Left colon (tissue), 2 donors: Measurements from ENCODE around the gene GPANK1. TPM values are rescaled to one million over a fixed set of nuclear protein-coding genes. Genes with fewer than 3 reads are reported as not detected.
A peak's percentile ranks its signal among the peaks of the same experiment; 100 is the strongest.
"Not testable (repeated sequence)": the region's sequence is repeated elsewhere in the genome, so short reads cannot be mapped to it uniquely, and the experiment has no call there.

ENCODE experiments used
- ATAC-seq: fragments of 200-7000 bp; cut with Tn5 transposase; one replicate; pipeline ENCODE4 v1.9.1; 2020; ENCODE audit warnings: mild to moderate bottlenecking, moderate library complexity
- DNase-seq, 2 donors: peaks; one replicate each; pipeline ENCODE4 v3.0.0-alpha.2; 2020
- intact Hi-C, 2 donors: fragments of 100-400 bp; cut with DNase I in 1 of 2; cut with micrococcal nuclease in 1 of 2; formaldehyde crosslinking; loops; one replicate each; pipeline versions ENCODE4 v1.11.2 to v1.14.0; 2022; cut with DNase I, micrococcal nuclease
- long read RNA-seq: library from polyadenylated mRNA; unstranded; transcript quantifications from one replicate; pipeline ENCODE4 v2.0.0, GENCODE V29; 2021
- total RNA-seq, 2 donors: library from RNA; stranded (reverse); fragmentation: NEBNext Ultra II Directional; extraction: Animal tissue kit (Norgen Biotek cat#: 25700); gene quantifications; one replicate each; pipeline ENCODE4 v1.2.1, GENCODE V29; 2021
- donor health status: DM: no; HTN: no; CAD: no.
- donor health status: DM: yes; HTN: yes; CAD: no.

The GPANK1 gene
- total RNA-seq = 10 to 100 TPM; 11.1 to 15.2 TPM
- long read RNA-seq, partial matches to known transcripts = 6 of 10 reads
- long read RNA-seq, other reads (novel, unspliced or antisense) = 1 of 10 reads

- DNase-seq (peak; percentile 93), ATAC-seq (peak; percentile 65)
- intact Hi-C loops = no loop called here
Observed at GRCh38 chr6:31664790-31665500, at the start of gene GPANK1. GPANK1 (minus strand) TSS chr6:31664997; CDS start chr6:31664478, 519 bp downstream.

DNA sequence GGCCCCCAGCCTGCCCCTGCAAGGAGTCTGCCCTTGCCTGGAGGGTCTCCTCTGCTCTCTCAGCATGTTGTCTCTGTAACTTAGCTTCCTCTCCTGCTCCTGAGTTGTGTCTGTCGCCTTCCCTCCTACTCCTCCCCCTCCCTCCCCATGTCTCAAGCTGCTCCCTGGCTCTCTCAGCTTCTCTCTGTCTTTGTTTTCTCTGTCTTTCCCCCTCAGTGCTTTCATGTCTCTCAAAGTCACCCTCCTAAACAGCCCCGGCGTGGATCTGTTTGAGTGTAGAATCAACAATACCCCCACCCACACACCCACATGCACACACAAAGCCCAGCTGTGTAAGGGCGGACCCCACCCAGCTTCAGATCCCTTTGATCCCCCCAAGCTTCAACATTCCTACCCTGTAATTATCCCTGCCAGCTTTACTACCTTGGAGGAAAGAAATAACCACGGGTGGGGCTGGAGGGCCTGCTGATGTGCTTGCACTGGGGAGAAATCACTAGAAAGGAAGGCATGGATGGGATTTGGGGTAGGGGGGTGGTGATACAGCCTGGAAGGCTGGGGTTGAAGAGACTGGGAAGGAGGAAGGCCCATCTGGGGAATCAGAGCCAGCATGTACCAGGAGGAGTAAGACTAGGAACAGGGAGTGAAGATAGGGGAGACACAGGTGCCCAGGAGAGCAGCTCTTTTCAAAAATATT, 49.3 kb upstream of the GPANK1 start:
- peak; percentile 49 for ATAC-seq
- intact Hi-C loops = no loop called here
- peak in 1 of 2 donors; percentile 39 for DNase-seq

- no peak for DNase-seq
- intact Hi-C loops = no loop called here
Observed at GRCh38 chr6:31713465-31713864, 48.7 kb upstream of the GPANK1 start.

GRCh38 chr6:31712296-31712695, 47.5 kb upstream of the GPANK1 start:
- DNase-seq = peak in 1 of 2 donors; percentile 35
- ATAC-seq = peak; percentile 59
- intact Hi-C loops = no loop called here

More at GRCh38 chr6:31713465-31713864, 48.7 kb upstream of the GPANK1 start:
- no peak for ATAC-seq

DNA sequence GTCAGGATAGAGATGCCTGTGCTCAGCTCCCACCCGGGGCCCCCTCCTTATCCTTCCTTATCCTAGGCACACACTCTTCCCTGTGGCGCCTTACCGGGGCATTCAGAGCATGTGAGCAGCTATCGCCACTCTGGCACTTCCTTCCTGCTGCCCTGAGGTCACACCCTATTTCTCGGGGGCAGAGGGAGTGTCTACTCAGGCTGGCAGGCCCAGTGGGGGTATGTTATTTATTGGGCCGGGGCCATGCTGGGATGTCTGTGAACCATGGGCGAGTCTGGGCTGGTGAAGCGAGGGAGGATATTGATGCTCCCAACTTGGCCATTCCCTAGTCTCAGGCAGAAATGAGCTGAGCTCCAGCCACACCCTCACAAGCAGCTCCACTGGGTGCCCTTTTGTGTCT, 46.4 kb upstream of the GPANK1 start:
- ATAC-seq (peak; percentile 81), DNase-seq (peak; percentile 53 to 66)
- intact Hi-C loops = no loop called here

GRCh38 chr6:31710523-31711219, 45.9 kb upstream of the GPANK1 start:
- DNase-seq (peak in 1 of 2 donors; percentile 32), ATAC-seq (peak; percentile 4)
- intact Hi-C loops = no loop called here

DNA sequence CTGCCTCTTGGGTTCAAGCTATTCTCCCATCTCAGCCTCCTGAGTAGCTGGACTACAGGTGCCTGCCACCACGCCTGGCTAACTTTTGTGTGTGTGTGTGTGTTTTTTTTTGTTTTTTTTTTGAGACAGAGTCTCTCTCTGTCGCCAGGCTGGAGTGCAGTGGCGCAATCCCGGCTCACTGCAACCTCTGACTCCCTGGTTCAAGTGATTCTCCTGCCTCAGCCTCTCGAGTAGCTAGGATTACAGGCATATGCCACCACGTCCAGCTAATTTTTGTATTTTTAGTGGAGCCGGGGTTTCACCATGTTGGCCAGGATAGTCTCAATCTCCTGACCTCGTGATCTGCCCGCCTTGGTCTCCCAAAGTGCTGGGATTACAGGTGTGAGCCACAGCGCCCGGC, 44.4 kb upstream of the GPANK1 start:
- DNase-seq, intact Hi-C loops, ATAC-seq: not testable (repeated sequence)

GRCh38 chr6:31708224-31708623, 43.4 kb upstream of the GPANK1 start:
- ATAC-seq = no peak
- intact Hi-C loops = no loop called here
- DNase-seq = no peak

- no peak for DNase-seq
- no peak for ATAC-seq
- intact Hi-C loops = no loop called here
Observed at GRCh38 chr6:31707701-31708100, 42.9 kb upstream of the GPANK1 start.

DNA sequence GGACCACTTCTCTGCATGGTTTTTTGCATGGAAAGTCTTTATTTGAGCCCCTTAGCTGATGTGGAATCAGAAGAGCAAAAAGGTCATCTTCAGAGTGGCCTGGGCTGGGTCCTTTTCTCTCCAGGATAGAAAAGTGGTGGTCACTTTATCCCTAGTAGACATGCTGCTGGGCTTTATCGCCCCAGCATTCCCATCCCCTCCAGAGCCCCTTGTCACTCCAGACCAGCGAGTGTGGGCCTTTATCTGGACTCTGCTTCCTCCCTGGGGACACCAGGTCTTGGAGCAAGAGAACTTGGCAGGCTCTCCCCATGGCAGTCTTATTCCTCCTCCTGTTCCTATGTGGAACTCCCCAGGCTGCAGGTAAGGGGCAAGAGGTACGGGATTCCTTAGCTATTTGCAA, 41.8 kb upstream of the GPANK1 start, which contains the start of gene LY6G6F:
LY6G6F (plus strand) TSS at position 268 of the 400 bp plus-strand sequence; CDS start at position 309, 41 bp downstream.
- ATAC-seq = no peak
- intact Hi-C loops = no loop called here
- DNase-seq = no peak

GRCh38 chr6:31705931-31706330, 41.1 kb upstream of the GPANK1 start:
- ATAC-seq (no peak), DNase-seq (no peak)
- intact Hi-C loops = no loop called here

DNA sequence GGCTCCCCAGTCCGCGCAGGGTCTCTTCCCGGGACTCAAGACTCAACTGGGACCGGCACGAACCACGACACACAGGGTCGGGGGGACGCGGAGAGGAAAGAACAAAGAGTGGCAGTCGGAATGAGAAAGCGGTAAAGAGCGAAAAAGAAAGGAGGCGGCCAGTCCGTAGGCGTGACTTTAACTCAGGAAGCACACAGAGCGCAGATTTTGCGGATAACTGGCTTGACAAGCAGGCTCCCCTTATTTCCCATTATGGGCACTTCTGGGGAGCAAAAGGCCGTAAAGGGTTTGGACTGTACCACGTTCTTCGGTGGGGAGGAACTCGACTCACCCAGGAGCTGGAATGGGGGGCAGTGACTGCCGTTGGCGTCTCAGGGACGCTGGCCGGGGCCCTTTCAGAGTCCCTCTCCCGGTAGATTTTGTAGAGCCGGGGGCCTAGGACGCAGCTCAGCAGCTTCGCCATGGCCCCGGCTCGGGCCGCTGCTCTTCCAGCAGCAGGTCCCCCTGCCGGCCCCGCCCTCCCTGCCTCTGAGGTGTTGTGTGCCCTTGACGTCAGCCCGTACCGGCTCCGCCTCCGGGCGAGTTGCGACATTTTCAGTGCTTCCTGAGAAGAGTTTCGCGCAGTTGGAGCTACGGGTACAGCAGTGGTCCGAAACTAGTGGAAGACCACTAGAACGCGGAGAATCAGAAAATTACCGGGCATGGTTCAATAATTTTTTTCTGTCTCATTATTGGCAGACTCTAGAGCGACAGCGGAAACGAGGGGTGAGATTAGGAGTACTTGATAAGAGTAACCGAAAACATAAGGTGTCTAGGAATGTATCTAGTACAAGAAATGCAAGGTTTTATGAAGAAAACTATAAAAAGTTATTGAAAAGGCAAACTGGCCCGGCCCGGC, 38.3 kb upstream of the GPANK1 start, which contains the start of gene ABHD16A:
ABHD16A (minus strand) TSS at position 506 of the 898 bp plus-strand sequence; CDS start at position 463, 43 bp downstream.
- DNase-seq (peak; percentile 99), ATAC-seq (peak; percentile 98)
- intact Hi-C loops = no loop called here

GRCh38 chr6:31702405-31702818, 37.6 kb upstream of the GPANK1 start:
- intact Hi-C loops = no loop called here
- DNase-seq (no peak), ATAC-seq (peak; percentile 15)

GRCh38 chr6:31701666-31702404, 37.0 kb upstream of the GPANK1 start:
- intact Hi-C loops = no loop called here
- ATAC-seq (peak; percentile 5), DNase-seq (peak in 1 of 2 donors; percentile 33)

DNA sequence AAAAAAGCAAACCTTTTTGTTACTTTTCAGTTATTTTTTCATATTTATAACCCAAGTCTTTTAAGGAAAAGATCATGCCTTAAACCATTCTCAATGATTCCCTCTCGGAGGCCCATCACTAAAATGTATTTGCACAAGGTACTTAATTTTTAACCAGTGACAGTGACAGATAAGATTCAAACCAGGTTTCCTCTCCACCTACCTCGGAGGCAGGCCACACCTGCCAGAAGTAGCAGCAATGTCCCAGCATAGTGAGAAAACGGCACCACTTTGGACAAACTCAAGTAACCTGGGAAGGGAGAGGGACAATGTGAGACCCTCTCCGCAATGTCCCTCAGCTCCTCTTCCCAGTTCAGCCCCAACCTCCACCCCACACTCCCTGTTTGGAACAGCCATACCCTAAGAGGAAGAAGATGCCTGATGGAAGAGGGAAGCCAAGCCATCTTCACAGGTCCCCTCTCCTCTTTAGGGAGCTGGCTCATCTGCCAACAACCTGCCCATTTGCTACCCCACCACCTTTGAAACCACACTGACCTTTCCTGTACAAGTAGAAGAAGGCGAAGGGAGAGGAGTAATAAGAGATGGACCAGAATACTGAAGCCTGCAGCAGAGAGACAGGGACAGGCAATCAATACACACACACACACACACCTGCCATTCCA, 36.1 kb upstream of the GPANK1 start:
- no peak for ATAC-seq
- intact Hi-C loops = no loop called here
- DNase-seq = no peak

GRCh38 chr6:31697555-31697954, 32.8 kb upstream of the GPANK1 start:
- no peak for ATAC-seq
- no peak for DNase-seq
- intact Hi-C loops = no loop called here

DNA sequence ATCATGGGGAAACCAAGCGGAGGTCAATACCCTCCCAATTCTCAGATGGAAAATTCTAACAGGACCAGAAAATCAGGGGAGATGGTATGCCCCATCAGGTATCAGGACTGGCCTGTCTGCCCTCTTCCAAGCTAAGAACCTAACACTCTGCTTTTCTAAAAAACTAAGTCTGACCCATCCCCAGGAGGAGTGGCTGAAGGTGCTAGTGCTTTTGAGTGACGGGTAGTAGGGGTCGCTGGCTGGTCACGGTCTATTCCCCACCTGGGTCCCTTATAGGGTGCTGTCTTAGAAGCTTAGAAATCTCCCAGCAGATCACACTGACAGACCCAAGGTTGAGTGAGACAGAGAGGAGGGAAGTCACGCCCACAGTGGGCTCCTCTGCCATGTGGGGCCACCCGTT, 28.7 kb upstream of the GPANK1 start:
- intact Hi-C loops = no loop called here
- DNase-seq = no peak
- no peak for ATAC-seq
